NB4 (cell line): ENCODE data around the gene SCAPER.
"Not testable (repeated sequence)": the region's sequence is repeated elsewhere in the genome, so short reads cannot be mapped to it uniquely, and the experiment has no call there.

ENCODE experiments used
- DNase-seq: peaks from one replicate; pipeline ENCODE4 v3.0.0; 2010; ENCODE audit warnings: low read depth
- H3K4me3 ChIP-seq: one replicate; pipeline ENCODE4 v1.5.1; 2011; ENCODE audit warnings: mild to moderate bottlenecking, low read depth, low read length, moderate library complexity
- CTCF ChIP-seq: IDR thresholded peaks from one replicate; pipeline ENCODE4 v1.5.1; 2012; ENCODE audit warnings: low read depth, low read length
- MYC ChIP-seq: IDR thresholded peaks from 2 replicates; pipeline ENCODE4 v1.6.1; 2011; ENCODE audit warnings: low read depth, low read length
- POLR2A ChIP-seq: IDR thresholded peaks from 2 replicates; pipeline ENCODE4 v1.6.1; 2011; ENCODE audit warnings: mild to moderate bottlenecking; ENCODE audit not compliant: insufficient read length; ENCODE audit errors: extremely low read depth
- TF ChIP-seq, protein P1 (sequence below): IDR thresholded peaks from 2 replicates; pipeline ENCODE4 v1.6.1; 2011; ENCODE audit warnings: low read depth, low read length

The SCAPER gene

GRCh38 chr15:76311100-76311953 lies 593.8 kb downstream of the SCAPER start, which contains the start of gene ETFA:
Gene ETFA, minus strand, starts transcription at chr15:76311469. Its CDS starts 81 bp downstream, at chr15:76311388.
- DNase-seq = peak; percentile 99
- TF ChIP-seq, protein P1, sequence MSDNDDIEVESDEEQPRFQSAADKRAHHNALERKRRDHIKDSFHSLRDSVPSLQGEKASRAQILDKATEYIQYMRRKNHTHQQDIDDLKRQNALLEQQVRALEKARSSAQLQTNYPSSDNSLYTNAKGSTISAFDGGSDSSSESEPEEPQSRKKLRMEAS = peak; percentile 89
- TF ChIP-seq POLR2A (peak; percentile 97), CTCF (no peak), MYC (peak; percentile 95)

DNA sequence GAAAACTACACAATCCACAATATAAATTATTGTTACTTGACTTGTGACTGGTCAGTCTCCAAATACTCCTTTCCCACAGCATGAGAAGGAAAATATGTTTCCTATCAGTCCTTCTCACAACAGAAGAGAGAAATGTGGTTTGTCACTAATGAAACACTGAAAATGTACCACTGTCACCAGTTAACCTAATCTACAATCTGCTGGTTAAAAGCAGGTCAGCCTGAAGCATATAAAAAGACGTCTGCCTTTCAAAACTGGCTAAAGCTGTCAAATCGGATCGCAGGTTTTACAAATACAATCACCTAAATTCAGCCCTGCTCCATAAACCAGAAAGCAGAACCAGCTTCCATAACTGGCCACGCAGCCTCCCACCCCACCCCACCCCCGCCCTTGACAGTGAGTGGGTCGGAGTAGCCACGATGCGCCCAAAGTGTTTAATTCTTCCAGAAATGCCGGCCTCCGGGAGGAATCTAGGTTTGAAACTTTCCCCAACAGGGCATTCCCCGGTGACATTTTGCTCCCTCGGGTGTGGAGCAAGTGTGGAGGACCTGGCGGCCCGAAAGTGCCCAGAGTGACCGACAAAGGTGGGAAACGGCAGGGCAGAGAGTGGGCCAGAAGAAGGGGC lies 594.6 kb downstream of the SCAPER start:
- TF ChIP-seq MYC (no peak), CTCF (no peak), POLR2A (no peak)
- TF ChIP-seq, protein P1 = no peak
- peak overlapping the region; percentile 63 for H3K4me3 ChIP-seq
- peak; percentile 68 for DNase-seq

More at GRCh38 chr15:76311100-76311953, 593.8 kb downstream of the SCAPER start, which contains the start of gene ETFA:
- peak within 1 kb of the TSS; percentile 75 for H3K4me3 ChIP-seq

DNA sequence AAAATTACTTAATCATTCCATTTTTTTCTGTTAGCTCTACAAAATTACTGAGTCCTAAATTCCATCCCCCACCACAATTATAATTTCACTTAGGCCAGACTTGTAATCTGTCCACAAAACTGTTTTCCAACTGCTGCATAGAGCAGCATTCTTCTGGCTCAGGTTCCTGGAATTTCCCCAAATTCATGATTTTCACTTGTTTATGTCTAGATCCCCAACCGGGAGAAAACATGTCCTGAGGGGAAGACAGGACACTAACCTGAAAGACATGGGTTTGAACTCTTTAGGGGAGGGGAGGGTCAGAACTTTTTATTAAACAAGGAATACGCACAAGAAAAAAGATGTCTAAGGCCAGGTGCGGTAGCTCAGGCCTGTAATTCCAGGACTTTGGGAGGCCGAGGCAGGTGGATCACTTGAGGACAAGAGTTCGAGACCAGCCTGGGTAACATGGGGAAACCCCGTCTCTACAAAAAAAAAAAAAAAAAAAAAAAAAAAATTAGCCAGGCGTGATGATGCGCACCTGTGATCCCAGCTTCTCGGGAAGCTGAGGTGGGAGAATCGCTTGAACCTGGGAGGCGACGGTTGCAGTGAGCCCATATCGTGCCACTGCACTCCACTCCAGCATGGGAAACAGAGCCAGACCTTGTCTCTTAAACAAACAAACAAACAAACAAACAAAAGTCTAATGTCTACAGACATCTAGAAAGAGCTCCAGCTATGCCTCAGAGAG lies 595.4 kb downstream of the SCAPER start:
- H3K4me3 ChIP-seq = peak overlapping the region; percentile 63
- TF ChIP-seq, protein P1 = no peak
- no peak for TF ChIP-seq POLR2A
- no peak for TF ChIP-seq MYC
- TF ChIP-seq CTCF = no peak
- no peak for DNase-seq

DNA sequence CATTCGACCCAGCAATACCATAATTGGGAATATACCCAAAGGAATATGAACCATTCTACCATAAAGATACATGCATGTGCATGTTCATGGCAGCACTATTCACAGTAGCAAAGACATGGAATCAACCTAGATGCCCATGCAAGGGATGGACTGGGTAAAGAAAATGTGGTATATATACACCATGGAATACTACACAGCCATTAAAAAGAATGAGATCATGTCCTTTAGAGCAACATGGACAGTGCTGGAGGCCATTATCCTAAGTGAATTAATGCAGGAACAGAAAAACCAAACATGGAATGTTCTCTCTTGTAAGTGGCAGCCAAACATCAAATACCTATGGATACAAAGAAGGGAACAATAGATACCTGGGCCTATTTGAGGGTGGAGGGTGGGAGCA lies 601.2 kb downstream of the SCAPER start:
- H3K4me3 ChIP-seq = no peak overlapping the region
- DNase-seq = no peak
- no peak for TF ChIP-seq MYC

DNA sequence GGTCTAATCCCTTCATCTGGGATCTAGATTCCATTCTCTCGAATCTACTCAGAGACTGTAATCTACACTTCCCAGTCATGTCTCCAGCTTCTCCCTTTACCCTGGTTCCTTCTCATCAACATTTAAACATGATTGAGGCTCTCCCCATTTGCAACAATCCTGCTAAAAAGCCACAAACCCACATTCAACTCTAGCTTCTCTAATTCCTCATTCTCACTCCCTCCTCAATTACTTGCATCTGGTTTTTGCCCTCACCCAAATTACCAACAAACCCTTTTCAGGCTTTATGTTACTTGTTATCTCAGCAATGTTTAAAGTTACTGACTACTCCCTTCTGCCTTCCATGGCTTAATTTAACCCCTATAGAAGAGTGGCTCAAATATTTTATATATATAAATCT lies 605.4 kb downstream of the SCAPER start:
- H3K4me3 ChIP-seq = no peak overlapping the region
- TF ChIP-seq POLR2A = no peak
- TF ChIP-seq, protein P1 = no peak
- TF ChIP-seq CTCF = no peak
- no peak for TF ChIP-seq MYC
- DNase-seq = peak; percentile 60

DNA sequence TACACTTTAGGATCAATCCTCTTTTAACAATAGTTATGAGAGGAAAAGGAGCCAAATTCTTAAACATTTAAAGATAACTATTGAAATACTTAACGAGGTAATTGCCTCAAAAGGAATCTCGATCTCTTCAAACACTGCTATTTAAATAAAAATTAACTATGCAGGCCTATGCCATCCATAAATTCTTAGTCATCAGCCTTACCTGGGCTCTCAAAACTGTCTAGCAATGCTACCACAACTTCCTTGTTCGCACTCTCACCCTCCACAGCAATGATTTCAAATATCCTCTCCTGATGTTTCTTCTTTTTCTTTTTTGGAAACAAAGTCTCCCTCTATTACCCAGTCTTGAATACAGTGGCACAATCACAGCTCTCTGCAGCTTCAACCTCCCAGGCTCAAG lies 606.2 kb downstream of the SCAPER start:
- TF ChIP-seq CTCF (no peak), MYC (no peak), POLR2A (no peak)
- TF ChIP-seq, protein P1 = no peak
- DNase-seq = no peak
- H3K4me3 ChIP-seq = no peak overlapping the region

GRCh38 chr15:76297951-76298350 lies 607.2 kb downstream of the SCAPER start:
- DNase-seq, H3K4me3 ChIP-seq: not testable (repeated sequence)
